GM12874 (cell line): ENCODE data around the gene RBBP8.

ENCODE experiments used
- TF ChIP-seq, protein P1 (sequence below): IDR thresholded peaks from 2 replicates; pipeline ENCODE4 v1.5.1; 2011; ENCODE audit warnings: low read depth, mild to moderate bottlenecking, control low read depth, low read length, moderate library complexity; ENCODE audit not compliant: insufficient read depth

Gene RBBP8

DNA sequence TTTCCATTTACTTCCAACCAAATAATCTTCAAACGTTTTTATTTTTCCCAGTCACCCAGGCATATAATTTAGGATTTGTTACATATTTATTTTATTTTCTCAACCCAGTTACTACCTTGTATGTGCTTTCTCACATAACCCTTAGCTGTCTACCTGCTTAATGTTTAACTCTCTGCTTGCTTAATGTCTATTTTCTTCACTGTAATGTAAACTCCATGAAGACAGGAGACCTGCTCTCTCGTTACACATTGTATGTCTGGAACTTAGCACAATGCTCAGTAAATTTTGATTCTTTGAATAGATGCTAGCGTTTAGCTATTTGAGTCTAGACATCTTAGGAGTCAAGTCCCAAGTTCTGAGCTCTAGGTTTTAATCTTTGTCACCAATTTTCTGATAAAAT lies 70.2 kb downstream of the RBBP8 start:
- TF ChIP-seq, protein P1, sequence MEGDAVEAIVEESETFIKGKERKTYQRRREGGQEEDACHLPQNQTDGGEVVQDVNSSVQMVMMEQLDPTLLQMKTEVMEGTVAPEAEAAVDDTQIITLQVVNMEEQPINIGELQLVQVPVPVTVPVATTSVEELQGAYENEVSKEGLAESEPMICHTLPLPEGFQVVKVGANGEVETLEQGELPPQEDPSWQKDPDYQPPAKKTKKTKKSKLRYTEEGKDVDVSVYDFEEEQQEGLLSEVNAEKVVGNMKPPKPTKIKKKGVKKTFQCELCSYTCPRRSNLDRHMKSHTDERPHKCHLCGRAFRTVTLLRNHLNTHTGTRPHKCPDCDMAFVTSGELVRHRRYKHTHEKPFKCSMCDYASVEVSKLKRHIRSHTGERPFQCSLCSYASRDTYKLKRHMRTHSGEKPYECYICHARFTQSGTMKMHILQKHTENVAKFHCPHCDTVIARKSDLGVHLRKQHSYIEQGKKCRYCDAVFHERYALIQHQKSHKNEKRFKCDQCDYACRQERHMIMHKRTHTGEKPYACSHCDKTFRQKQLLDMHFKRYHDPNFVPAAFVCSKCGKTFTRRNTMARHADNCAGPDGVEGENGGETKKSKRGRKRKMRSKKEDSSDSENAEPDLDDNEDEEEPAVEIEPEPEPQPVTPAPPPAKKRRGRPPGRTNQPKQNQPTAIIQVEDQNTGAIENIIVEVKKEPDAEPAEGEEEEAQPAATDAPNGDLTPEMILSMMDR, result no peak

DNA sequence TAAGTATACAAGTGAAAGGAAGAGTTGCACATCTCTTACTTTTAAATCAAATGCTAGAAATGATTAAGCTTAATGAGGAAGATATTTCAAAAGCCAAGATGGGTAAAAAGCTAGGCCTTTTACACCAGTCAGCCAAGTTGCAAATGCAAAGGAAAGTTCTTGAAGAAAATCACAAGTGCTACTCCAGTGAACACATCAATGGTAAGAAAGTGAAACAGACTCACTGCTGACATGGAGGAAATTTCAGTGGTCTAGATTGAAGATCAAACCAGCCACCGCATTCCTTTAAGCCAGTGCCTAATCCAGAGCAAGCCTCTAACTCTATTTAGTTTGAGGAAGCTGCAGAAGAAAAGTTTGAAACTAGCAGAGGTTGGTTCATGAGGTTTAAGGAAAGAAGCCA lies 79.1 kb downstream of the RBBP8 start:
- TF ChIP-seq, protein P1, result no peak

DNA sequence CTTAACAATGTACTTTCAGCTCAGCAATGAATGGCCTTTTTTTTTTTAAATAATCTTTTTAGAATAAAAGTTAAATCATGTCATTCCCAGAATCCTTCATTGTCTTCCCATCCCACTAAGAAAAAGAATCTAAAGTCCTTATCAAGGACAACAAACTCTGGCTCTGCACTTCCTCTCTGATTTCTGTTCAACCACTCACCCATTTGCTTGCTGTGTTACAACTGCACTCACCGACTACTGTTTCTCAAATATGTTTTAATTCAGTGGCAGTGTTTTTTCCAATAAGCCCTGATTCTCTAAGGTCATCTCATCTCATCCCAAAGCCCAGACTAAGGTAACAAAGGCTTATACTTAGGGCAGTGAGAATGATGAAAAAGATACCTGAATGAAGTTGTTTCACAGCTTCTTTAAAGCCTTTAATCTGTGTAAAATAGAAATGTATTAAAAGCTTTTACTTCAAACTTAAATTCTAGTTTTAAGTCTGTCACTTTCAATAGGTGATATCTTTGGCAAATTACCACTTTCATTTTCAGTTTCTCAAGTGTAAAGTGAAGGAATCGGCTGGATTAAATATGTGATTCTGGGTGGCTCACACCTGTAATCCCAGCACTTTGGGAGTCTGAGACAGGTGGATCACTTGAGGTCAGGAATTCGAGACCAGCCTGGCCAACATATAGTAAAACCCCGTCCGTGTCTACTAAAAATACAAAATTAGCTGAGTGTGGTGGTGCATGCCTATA lies 87.6 kb downstream of the RBBP8 start:
- TF ChIP-seq, protein P1, result no peak

DNA sequence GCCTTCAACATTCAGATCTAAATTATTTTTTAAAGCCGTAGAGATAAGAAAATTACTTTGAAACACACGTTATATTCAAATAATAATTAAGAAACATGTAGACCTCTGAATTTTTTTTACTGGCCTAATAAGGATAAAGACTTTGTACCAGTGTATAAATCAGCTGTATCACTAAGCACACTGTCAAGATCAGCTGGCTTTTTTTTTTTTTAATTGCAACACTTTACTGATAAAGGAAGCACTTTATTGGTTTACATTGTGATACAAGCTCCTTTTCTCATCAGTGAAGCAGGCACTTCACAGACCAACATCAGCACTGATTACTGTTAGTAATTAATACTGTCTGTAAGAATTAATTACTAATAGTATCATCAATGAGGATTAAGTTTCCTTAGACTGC lies 88.5 kb downstream of the RBBP8 start:
- TF ChIP-seq, protein P1, result no peak

DNA sequence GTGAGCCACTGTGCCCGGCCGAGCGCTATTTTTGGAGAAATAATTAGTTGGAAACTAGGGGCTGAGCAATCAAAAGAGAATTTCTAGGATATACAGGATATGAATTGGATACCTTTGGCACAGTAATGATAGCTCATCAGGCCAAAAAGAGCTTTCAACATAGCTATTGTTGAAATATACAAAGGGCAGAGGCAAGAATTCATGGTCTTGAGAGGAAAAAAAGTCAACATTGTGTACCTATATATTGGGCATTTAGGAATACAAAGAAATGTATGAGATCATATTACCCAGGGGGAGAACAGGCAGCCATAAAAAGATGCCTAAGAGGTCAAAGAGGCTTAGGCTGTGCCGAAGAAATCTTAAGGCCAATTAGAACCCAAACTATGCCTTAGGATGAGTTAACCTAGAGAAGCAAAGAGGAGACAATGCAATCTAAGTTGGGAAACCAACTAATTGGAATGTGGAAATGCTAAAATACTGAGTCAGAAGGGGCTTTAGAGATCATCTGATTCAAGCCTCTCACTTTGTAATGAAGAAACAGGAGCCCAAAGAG lies 99.0 kb downstream of the RBBP8 start:
- TF ChIP-seq, protein P1, result no peak

DNA sequence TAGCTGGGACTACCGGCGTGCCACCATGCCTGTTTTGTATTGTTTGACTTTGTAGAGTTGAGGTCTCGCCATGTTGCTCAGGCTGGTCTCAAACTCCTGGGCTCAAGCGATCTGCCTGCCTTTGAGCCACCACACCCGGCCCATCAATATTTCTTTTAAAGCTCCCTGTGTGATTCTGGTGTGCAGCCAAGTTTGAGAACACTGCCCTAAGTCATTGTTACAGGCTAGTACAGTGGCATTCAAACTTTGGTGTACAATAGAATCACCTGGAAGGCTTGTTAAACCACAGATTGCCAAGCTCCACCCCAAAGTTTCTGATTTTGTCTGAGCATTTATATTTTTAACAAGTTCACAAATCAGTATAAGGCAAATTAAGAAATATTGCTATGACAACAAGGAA lies 99.9 kb downstream of the RBBP8 start:
- TF ChIP-seq, protein P1, result no peak

DNA sequence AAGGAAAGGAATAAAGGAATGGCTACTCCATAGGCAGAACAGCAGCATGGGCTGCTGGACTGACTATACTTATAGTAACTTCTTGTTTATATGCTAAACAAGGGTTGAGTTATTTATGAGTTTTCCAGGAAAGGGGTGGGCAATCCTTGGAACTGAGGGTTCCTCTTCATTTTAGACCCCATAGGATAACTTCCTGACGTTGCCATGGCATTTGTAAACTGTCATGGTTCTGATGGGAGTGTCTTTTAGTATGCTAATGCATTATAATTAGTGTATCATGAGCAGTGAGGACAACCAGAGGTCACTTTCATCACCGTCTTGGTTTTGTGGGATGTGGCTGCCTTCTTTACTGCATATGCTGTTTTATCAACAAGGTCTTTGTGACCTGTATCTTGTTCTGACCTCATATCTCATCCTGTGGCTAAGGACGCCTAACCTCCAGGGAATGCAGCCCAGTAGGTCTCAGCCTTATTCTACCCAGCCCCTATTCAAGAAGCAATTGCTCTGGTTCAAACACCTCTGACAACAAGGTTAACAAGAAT lies 103.6 kb downstream of the RBBP8 start:
- TF ChIP-seq, protein P1, result no peak
